Fibroblast of the aortic adventitia (primary cell): Measurements from ENCODE around the gene CDH16. TPM values are rescaled to one million over a fixed set of nuclear protein-coding genes. Genes with fewer than 3 reads are reported as not detected.

Experiments used
- DNase-seq: peaks from one replicate; pipeline ENCODE4 v3.0.0-alpha.2; 2010; ENCODE audit warnings: low read depth
- H3K4me3 ChIP-seq: 2 replicates; pipeline ENCODE4 v1.5.1; 2011; ENCODE audit warnings: low read depth, mild to moderate bottlenecking, control low read depth, low read length, moderate library complexity
- CTCF ChIP-seq: IDR thresholded peaks from 2 replicates; pipeline ENCODE4 v1.5.1; 2011; ENCODE audit warnings: mild to moderate bottlenecking, low read length, control low read depth, inconsistent platforms; ENCODE audit not compliant: insufficient read depth
- total RNA-seq: library from RNA; depleted of rRNA; stranded (reverse); fragments of >200 nt; gene quantifications from 2 replicates; pipeline ENCODE4 v1.2.3, GENCODE V29; 2012; ENCODE audit warnings: low replicate concordance

CDH16 gene
- total RNA-seq, 1 donor = not detected

- no peak for DNase-seq
- TF ChIP-seq CTCF = no peak
Observed at GRCh38 chr16:66917741-66918140, 944 bp downstream of the CDH16 start.

GRCh38 chr16:66916518-66916917, 2.2 kb downstream of the CDH16 start:
- TF ChIP-seq CTCF = no peak
- H3K4me3 ChIP-seq = no peak overlapping the region
- no peak for DNase-seq

More at GRCh38 chr16:66917741-66918140, 944 bp downstream of the CDH16 start:
- H3K4me3 ChIP-seq = no peak overlapping the region

DNA sequence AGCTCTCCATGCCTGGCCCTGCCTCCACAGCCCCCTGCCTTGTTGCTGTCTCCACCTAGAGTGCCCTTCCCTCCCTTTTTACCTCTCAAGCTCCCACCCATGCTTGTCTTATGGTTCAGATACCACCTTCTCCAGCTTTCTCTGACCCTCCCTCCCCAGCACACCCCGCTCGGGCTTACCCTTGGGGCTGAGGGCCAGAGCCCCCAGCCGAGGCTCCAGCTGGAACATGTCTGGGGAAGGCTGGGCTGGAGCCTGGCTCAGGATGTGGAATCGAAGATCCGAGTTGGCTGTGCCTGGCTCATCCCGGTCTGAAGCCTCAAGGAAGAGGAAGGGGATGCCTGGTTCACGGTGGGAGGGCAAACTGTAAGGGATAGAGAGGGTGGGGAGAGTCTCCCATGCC, 3.6 kb downstream of the CDH16 start:
- no peak for TF ChIP-seq CTCF
- no peak for DNase-seq
- no peak overlapping the region for H3K4me3 ChIP-seq

- no peak overlapping the region for H3K4me3 ChIP-seq
- DNase-seq = no peak
- no peak for TF ChIP-seq CTCF
Observed at GRCh38 chr16:66914541-66914940, 4.1 kb downstream of the CDH16 start.

DNA sequence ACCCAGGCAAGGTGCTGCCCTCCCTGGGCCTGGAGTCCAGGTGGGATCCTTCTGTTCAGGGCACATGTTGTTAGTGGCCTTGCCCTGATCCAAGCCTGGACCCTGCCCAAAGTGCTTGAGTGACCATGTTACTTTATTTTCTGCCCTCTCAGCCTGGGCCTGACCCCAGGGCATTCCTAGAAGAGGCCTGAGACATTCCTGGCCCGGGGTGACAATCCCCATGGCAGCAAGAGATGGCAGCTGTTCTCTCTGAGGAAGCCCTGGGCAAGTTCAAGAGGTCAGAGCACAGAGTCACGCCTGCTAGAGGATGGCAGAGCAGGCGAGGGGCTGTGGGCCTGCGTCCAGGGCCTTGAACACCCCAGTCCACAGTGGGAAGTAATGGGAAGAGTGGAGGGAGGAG, 5.0 kb downstream of the CDH16 start:
- TF ChIP-seq CTCF = no peak
- DNase-seq = no peak
- no peak overlapping the region for H3K4me3 ChIP-seq

DNA sequence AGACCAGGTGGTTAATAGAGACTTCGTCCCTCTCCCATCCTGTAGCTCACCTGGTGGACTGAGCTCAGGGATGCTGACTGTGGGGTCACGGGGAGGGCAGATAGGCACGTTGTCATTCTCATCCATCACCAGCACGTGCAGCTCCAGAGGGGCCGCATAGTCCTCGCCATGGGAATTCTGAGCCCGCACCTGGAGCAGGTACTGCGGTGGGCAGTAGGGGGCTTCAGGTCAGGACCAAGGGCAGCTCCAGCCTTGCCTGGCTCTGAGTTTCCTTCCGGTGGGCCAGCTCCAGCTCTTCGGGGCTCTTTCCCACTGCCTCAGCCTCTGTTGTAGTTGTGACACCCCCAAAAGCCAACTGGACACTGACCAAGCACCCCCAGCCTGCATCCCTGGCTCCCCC, 5.6 kb downstream of the CDH16 start:
- no peak overlapping the region for H3K4me3 ChIP-seq
- TF ChIP-seq CTCF = no peak
- no peak for DNase-seq

GRCh38 chr16:66911801-66912200, 6.9 kb downstream of the CDH16 start:
- no peak for DNase-seq
- TF ChIP-seq CTCF = no peak
- H3K4me3 ChIP-seq = no peak overlapping the region
